ENCODE results near the gene IL17REL. TPM values are rescaled to one million over a fixed set of nuclear protein-coding genes. Genes with fewer than 3 reads are reported as not detected.

Gene IL17REL
- total and polyA plus RNA-seq, 2 of the 13 experiments (the other 11 are each of a cell fraction or from before 2014, with no cell fraction given): not detected

DNA sequence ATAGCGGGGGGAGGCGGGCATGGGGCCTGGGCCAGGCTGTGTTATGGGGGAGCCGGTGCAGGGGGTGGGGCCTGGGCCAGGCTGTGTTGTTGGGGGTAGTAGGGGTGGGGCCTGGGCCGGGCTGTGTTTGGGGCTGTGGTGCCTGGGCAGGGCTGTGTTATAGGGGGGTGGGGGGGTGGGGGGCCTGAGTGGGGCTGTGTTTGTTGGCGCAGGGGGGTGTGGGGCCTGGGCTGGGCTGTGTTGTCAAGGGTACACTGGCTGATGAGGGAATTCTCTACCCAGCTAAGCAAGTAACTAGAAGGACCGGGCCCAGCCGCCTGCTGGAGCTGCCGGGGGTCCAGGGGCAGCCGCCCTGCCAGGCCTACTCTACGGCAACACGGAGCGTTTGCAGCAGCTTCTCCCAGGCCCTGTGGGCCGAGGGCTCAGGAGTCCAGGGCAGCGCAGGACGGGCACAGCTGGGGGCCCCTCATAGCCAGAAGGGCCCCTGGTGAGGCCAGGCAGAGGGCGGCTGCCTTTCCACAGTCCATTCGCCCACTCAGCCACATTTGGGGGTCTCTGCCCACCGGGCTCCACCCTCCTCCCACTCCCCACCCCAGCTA lies 62.1 kb downstream of the IL17REL start (continued):
- TF ChIP-seq HNF4A (CRISPR knock-in tag; IDR thresholded peaks at IDR 0.05): peak; percentile 34; the same call in 1 of the 2 replicates
- TF ChIP-seq BRD4 (CRISPR knock-in tag; IDR thresholded peaks at IDR 0.05): peak; percentile 58; the same call in 1 of the 2 replicates
- 0 out of 2 replicates have a peak, but pooled peaks have one; percentile 9 for TF ChIP-seq IRF2 (CRISPR knock-in tag; IDR thresholded peaks at IDR 0.05)
- TF ChIP-seq ZBTB20 (CRISPR knock-in tag; IDR thresholded peaks at IDR 0.05; ENCODE audit: borderline replicate concordance, low read depth): no peak
- TF ChIP-seq JARID2 (CRISPR knock-in tag; IDR thresholded peaks at IDR 0.05; ENCODE audit: insufficient replicate concordance): no peak
- no peak for TF ChIP-seq ZNF124 (CRISPR knock-in tag; IDR thresholded peaks at IDR 0.05)
- TF ChIP-seq FOXO1 (CRISPR knock-in tag; IDR thresholded peaks at IDR 0.05): 0 out of 2 replicates have a peak, but pooled peaks have one; percentile 15
- 0 out of 2 replicates have a peak, but pooled peaks have one; percentile 10 for TF ChIP-seq TFE3 (CRISPR knock-in tag; IDR thresholded peaks at IDR 0.05)
- TF ChIP-seq HNRNPK (IDR thresholded peaks at IDR 0.05; ENCODE audit: low read depth, low read length, poor library complexity, severe bottlenecking): peak; percentile 52
- no peak for TF ChIP-seq HMG20B (CRISPR knock-in tag; conservative IDR thresholded peaks at IDR 0.05)
- TF ChIP-seq ZSCAN20 (CRISPR knock-in tag; IDR thresholded peaks at IDR 0.05; ENCODE audit: borderline replicate concordance): no peak
- TF ChIP-seq FOSL2 (CRISPR knock-in tag; IDR thresholded peaks at IDR 0.05): peak; percentile 16; the same call in 1 of the 2 replicates

- CTCF ChIA-PET (ENCODE audit: low intra/inter-chr PET ratio, low total read pairs): no interaction called here
- no peak for FAIRE-seq
- no peak for DNase-seq (ENCODE audit: low spot score)
- Histone ChIP-seq H3K9ac (ENCODE audit: insufficient read depth, low read depth, low read length) (peak overlapping the region; percentile 81), H4K20me1 (ENCODE audit: insufficient read depth, low read length) (no peaks in the 10 kb centered on the region), H3K4me3 (replicated peaks in 1 of 3; ENCODE audit: insufficient read depth in 1 of 3, low read depth in 2 of 3, low read length in 3 of 3) (peak overlapping the region; percentile 51 to 74 (median 60)), H3K4me1 (ENCODE audit: insufficient read depth, low read length) (peaks cover 95% of the 10 kb centered on the region), H3K4me2 (ENCODE audit: low read depth, low read length) (peak overlapping the region; percentile 92), H3K36me3 (replicated peaks in 1 of 2; ENCODE audit: control insufficient read depth in 1 of 2, insufficient read depth in 2 of 2, low read length in 2 of 2) (no peaks in the 10 kb centered on the region), H3K27ac (ENCODE audit: extremely low read length, insufficient read depth, low read length) (peak overlapping the region; percentile 77), H3K79me2 (ENCODE audit: insufficient read depth, low read length) (no peaks in the 10 kb centered on the region), H3K9me3 (ENCODE audit: low read length) (no peaks in the 10 kb centered on the region), H3K27me3 (ENCODE audit: control insufficient read depth in 1 of 2, insufficient read depth in 2 of 2, low read length in 2 of 2) (no peaks in the 10 kb centered on the region), H2AFZ (ENCODE audit: low read length) (no peak overlapping the region)
- POLR2A ChIA-PET: interaction anchor here (0.9 to 18.6 kb wide), 3 partner anchors 14 to 32 kb away, joined by 3 to 722 read pairs (median 283); partner anchors contain the start of genes ALG12, CRELD2 and PIM3
- 0% methylated on average over 2 of the region's 11 CpGs for WGBS (ENCODE audit: low lambda C conversion rate)
- no TSS peak for BruUV-seq (replicated peaks)
- ATAC-seq: peak; percentile 1
- intact Hi-C loops (cut with micrococcal nuclease; ENCODE audit: unreplicated experiment): no loop called here
- in situ Hi-C loops (cut with HindIII; ENCODE audit: extremely low pct_ligation_motif_present, low pct_unique_long_range_greater_than_20kb): no loop called here
- no peak for TF ChIP-seq ZNF354B (CRISPR knock-in tag; IDR thresholded peaks at IDR 0.05)
- TF ChIP-seq ZNF737 (CRISPR knock-in tag; IDR thresholded peaks at IDR 0.05; ENCODE audit: borderline replicate concordance): no peak
- TF ChIP-seq, protein P1, sequence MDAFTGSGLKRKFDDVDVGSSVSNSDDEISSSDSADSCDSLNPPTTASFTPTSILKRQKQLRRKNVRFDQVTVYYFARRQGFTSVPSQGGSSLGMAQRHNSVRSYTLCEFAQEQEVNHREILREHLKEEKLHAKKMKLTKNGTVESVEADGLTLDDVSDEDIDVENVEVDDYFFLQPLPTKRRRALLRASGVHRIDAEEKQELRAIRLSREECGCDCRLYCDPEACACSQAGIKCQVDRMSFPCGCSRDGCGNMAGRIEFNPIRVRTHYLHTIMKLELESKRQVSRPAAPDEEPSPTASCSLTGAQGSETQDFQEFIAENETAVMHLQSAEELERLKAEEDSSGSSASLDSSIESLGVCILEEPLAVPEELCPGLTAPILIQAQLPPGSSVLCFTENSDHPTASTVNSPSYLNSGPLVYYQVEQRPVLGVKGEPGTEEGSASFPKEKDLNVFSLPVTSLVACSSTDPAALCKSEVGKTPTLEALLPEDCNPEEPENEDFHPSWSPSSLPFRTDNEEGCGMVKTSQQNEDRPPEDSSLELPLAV (CRISPR knock-in tag; conservative IDR thresholded peaks at IDR 0.05; ENCODE audit: low read depth): no peak
- no peak for TF ChIP-seq PHF21A (CRISPR knock-in tag; IDR thresholded peaks at IDR 0.05)
- no peak for TF ChIP-seq NFKBIZ (CRISPR knock-in tag; IDR thresholded peaks at IDR 0.05)
- peak; percentile 49 for TF ChIP-seq ZEB1 (IDR thresholded peaks at IDR 0.05; ENCODE audit: insufficient replicate concordance, low read depth)
- no peak for TF ChIP-seq KDM6A (CRISPR knock-in tag; IDR thresholded peaks at IDR 0.05; ENCODE audit: low read depth)
- TF ChIP-seq AGO1 (IDR thresholded peaks at IDR 0.05; ENCODE audit: low read depth, low read length, poor library complexity, severe bottlenecking): no peak
- no peak for TF ChIP-seq ZNF263 (CRISPR knock-in tag; IDR thresholded peaks at IDR 0.05)
- TF ChIP-seq MATR3 (CRISPR knock-in tag; IDR thresholded peaks at IDR 0.05): no peak
Measured at GRCh38 chr22:49949914-49950292, 62.7 kb downstream of the IL17REL start.

Measured in HepG2 (cell line).